Measurements from ENCODE around the gene ASTL.

GRCh38 chr2:96167407-96168013, 29.2 kb upstream of the ASTL start:
- TF ChIP-seq YY1 (IDR thresholded peaks at IDR 0.05; ENCODE audit: low read depth) = no peak
- TF ChIP-seq RAD21 (IDR thresholded peaks at IDR 0.05; ENCODE audit: low read depth) = no peak
- TF ChIP-seq MAX (IDR thresholded peaks at IDR 0.05) = no peak
